ENCODE measurements around the gene VWA5B1.

Gene VWA5B1

GRCh38 chr1:20349971-20350370 lies 59.3 kb downstream of the VWA5B1 start:
- no peak for DNase-seq

DNA sequence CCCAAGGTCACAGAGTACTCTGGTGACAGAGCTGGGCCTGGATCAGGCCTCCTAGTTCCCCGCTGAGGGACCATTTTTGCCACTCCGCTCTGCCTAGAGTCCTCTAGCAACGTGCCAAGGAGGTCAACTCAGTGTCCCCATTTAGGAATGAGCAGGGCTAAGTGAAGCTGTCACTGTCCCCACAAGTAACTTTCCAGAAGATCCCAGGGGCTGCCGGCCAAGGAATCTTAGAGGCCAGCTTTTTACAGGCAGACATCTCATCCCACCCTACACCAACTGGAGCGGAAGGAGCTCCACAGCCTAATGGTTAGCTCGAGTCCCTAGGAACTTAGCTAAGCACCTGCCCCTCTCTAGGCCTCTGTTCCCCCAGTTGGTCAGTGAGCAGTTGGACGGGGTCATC lies 59.7 kb downstream of the VWA5B1 start:
- no peak for DNase-seq

DNA sequence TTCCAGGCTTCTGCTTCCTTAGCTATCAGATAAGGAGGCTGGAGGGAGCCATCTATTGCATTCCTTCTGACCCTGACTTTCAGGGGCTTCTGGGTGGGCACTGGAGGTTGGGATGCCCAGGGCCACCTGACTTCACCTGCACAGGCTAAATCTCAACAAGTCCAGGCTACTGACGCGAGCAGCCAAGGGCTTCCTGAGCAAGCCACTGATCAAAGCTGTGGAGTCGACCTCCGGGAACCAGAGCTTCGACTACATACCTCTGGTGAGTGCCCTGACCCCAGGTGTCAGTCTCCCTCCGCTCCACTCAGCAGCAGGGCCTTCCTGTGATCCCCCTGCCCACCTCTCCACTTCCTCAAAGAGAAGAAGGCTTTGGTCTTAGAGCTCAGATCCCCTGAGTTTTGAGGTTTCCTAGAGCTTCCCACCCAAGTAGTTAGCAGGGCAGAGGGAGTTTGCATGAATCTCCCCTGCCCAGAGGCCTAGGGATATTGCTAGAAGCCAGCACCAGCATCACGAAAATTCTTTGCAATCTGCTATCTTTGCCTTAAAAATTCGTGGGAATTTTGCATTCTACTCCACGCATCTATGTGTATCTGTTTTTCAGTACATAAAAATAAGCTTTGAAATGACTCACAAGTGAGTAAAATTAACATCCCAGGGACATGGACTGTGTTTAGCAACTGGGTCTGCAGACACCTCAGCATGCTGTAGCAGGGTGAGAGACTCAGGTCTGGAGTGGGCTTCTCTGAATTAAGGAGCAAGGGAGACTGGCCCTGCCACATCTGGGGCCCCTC lies 61.4 kb downstream of the VWA5B1 start:
- DNase-seq = no peak

DNA sequence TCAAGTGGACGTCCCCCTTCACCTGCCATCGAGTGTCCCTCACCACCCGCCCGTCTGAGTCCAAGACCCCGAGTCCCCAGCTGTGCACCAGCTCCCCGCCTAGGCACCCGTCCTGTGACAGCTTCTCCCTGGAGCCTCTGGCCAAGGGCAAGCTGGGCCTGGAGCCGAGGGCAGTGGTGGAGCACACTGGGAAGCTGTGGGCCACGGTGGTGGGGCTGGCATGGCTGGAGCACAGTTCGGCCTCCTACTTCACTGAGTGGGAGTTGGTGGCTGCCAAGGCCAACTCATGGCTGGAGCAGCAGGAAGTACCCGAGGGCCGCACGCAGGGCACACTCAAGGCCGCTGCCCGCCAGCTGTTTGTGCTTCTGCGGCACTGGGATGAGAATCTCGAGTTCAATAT lies 63.2 kb downstream of the VWA5B1 start:
- no peak for DNase-seq

DNA sequence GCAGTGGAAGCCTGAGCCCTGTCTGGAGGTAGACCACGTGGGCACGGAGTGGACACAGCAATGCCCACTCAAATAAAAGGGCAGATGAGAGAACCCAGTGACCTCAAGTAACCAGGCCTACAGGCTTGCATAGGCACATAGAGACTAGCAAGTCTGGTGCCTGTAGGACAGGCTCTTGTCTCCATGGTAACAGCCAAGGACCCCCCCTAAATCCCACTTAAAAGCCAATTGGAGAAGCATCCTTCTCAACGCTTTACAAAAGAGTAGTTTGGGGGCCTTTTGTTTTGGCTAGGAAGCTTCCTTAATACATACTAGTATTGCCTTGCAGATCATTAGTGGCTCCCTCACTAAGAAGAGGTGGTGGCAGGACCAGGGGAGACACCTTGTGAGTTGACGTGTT lies 63.9 kb downstream of the VWA5B1 start:
- no peak for DNase-seq

DNA sequence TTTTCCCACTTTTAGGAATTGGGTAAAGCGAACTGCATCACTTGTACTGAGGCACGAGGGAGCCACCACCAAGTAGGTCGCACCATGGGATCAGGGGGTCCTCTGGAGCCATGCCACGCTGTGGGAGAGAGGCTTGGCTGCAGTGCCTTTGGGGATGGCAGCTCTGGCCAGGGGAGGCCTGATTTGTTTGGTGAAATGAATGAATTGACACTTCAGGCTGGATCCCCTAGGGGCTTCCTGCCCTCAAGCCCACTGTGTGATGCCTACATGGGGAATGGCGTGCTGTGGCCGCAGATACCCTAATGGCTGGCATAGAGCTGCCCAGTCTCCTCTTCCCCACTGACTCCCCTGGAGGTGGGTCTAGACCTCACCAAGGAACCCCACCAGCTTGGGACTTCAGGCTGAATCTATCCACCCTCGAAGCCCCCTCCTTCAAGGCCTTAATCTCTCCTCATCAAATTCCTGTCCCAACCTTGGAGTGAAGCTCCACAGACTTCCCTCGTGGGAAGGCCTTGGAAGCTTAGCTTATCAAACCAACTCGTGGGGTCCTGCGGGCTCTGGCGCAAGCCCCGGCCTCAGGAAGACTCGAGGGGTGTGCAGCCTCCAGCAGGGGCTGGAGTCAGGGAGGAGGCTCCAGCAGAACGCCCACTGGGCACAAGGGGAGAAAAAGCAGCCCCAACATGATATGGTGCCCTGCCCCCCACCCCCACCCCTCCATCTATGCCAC lies 64.6 kb downstream of the VWA5B1 start:
- DNase-seq = no peak

GRCh38 chr1:20355828-20356735 lies 65.4 kb downstream of the VWA5B1 start:
- DNase-seq = no peak

- no peak for DNase-seq
These were observed 66.3 kb downstream of the VWA5B1 start for GRCh38 chr1:20356850-20357459.

- no peak for DNase-seq
These were observed 67.1 kb downstream of the VWA5B1 start for GRCh38 chr1:20357796-20358195.

GRCh38 chr1:20358761-20359263 lies 68.1 kb downstream of the VWA5B1 start:
- peak; percentile 57 for DNase-seq

- DNase-seq = peak; percentile 54
These were observed 69.0 kb downstream of the VWA5B1 start for GRCh38 chr1:20359451-20360330.

DNA sequence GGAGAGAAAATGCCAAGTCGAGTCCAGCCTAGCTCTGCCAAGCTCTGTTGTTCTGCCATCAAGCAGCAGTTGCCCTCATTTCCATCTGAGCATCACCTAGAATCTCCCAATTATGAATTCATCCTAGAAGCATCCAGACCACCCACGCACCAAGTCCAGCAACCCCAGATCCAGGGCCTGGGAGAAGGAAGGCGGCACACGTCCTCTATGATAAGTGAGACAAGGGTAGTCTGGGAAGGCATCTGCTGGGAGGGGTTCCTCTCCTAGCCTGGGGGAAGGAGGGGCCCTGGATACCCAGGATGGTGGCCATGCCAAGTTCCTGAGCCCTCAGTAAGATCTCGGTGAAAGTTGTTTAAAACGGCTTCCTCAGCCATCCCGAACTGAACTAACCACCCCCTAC lies 70.7 kb downstream of the VWA5B1 start:
- no peak for DNase-seq

GRCh38 chr1:20361805-20362381 lies 71.2 kb downstream of the VWA5B1 start:
- DNase-seq = no peak

DNA sequence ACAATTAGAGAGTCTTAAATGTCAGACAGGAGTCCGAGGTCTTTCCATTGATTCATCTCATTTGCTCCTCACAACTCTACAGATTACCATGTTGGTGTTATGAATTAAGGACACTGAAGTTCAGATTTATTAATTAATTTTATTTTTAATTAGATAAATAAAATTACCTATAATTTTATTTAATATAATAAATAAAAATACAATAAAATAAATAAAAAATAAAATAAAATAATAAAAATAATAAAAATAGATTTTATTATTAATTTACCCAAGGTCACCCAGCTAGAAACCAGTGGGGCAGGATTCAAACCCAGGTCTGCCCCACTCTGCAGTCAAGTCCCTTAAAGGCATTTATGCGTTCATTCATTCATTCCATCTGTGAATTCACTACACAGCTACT lies 72.2 kb downstream of the VWA5B1 start:
- no peak for DNase-seq

GRCh38 chr1:20365421-20366055 lies 74.9 kb downstream of the VWA5B1 start:
- DNase-seq = no peak

DNA sequence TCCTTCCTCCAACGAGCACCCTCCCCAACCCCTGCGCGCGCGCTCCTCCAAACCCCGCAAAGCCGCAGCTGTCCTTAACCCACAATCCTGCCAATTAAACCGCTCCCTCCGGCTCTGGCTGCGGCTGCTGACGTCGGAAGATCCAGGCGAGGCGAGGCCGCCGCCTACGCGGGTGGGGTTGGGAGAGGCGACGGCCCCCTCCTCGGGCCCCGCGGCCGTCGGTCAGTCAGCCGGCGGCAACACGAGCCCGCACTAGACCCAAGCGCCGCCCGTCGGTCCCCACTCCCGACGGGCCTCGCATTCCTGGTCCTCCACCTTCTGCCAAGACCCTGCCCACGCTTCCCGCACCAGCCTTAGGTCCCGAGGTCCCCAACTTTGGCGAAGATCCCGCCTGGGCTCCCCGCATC lies 75.4 kb downstream of the VWA5B1 start:
- peak; percentile 45 for DNase-seq

DNA sequence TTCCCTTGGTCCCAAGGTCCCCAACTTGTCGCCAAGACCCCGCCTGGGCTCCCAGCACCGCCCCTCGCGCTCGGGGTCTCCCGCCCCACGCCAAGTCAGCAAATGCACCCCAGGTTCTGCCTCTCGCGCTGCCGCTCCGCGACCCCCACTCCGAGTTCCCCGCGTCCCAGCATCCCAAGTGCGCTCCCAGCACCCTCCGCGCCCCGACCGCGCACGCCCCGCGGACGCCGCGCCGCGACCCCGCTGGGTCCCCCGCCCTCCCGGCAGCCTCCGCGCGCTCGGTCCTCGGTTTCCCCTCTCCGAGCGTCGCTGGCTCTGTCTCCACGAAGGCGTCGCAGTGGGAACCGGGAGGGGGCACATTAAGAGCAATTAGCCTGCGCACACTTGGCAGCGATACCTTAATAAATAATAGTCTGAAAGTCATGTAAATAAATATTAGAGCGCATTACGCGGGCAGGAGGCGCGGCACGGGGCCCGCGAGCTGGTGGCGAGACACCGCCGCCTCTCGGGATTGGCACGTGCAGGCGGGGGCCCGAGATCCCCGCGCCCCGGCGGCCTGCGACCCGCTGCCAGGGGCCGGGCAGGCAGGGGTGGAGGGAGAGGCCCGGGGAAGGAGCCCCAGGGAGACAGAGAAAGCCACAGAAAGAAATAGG lies 75.9 kb downstream of the VWA5B1 start:
- DNase-seq = no peak

- DNase-seq = no peak
These were observed 76.5 kb downstream of the VWA5B1 start for GRCh38 chr1:20367116-20367585.

- no peak for DNase-seq
These were observed 77.0 kb downstream of the VWA5B1 start for GRCh38 chr1:20367626-20368025.

DNA sequence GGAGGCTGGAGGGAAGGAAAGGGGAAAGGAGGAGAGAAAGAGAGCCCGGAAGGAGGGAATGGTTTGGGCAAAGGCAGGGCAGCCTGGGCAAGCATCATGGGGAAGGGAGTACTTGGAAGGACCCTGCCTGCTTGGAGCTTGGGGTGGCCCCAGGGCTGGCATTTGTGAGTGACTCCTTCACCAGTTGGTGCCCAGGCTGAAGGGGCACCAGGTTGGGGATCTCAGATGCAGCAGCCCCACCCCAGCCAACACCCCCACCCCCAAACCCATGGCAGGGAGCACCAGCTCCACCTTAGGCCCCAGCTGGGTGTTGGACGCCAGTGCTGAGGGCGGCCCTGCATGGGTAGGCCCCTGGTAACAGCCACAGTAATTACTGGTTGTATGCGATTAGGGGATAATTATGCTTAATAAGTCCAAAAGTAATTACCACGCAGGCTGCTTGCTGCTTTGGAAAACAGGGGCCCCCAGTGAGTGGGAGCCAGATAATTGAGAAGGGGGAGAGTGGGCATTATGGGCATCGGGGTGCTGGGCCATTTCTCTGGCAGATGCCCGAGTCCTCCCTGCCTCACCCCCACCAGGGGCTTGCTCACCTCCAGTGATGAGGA lies 78.3 kb downstream of the VWA5B1 start:
- DNase-seq = no peak
